ENCODE data around the gene LIPT1. TPM values are rescaled to one million over a fixed set of nuclear protein-coding genes. Genes with fewer than 3 reads are reported as not detected.
A peak's percentile ranks its signal among the peaks of the same experiment; 100 is the strongest.

Gene LIPT1
- total RNA-seq, 2 experiments from 2014 or later: 11.9 to 12.5 TPM

- H3K4me3 ChIP-seq (ENCODE audit: low read depth, low read length, poor library complexity, severe bottlenecking): peak overlapping the region; percentile 71
- H3K9me2 ChIP-seq (ENCODE audit: insufficient read depth, low read length): no peaks in the 10 kb centered on the region
- intact Hi-C loops (cut with micrococcal nuclease; ENCODE audit: unreplicated experiment): loop anchor here (2.0 kb wide), 2 partner anchors 15 to 195 kb away; partner anchors contain the start of genes LIPT1 and TSGA10
- H2AFZ ChIP-seq (ENCODE audit: low read length): peak overlapping the region; percentile 84
- no peaks in the 10 kb centered on the region for H3K79me2 ChIP-seq (ENCODE audit: insufficient read depth, low read depth, low read length)
- H3K9me3 ChIP-seq (ENCODE audit: low read length): no peaks in the 10 kb centered on the region
- ChIA-PET POLR2A (interaction anchor here (0.9 to 1.8 kb wide), 4 partner anchors 15 to 348 kb away, joined by 3 to 12 read pairs (median 4); partner anchors contain the start of genes LIPT1 and TSGA10), CTCF (ENCODE audit: unreplicated experiment) (no interaction called here)
- H3K4me1 ChIP-seq (ENCODE audit: insufficient read depth, low read length, poor library complexity, severe bottlenecking): peaks cover 12% of the 10 kb centered on the region
- peak overlapping the region; percentile 83 for H3K4me2 ChIP-seq (ENCODE audit: low read length)
- H3K36me3 ChIP-seq (ENCODE audit: insufficient read depth, low read length): no peaks in the 10 kb centered on the region
- H4K20me1 ChIP-seq (ENCODE audit: insufficient read depth, low read length): no peaks in the 10 kb centered on the region
- H3K27ac ChIP-seq (ENCODE audit: low read depth, low read length, poor library complexity, severe bottlenecking): no peak overlapping the region
- TF ChIP-seq CTCF (conservative IDR thresholded peaks at IDR 0.05; ENCODE audit: low read length) (no peak), EZH2phosphoT487 (IDR thresholded peaks at IDR 0.05; ENCODE audit: borderline replicate concordance, low read depth, low read length) (no peak)
- TSS peak; percentile 52 for BruUV-seq (replicated peaks)
- no peak for DNase-seq (ENCODE audit: low spot score)
Observed at GRCh38 chr2:99140056-99140859, 14.5 kb upstream of the LIPT1 start.

GRCh38 chr2:99140860-99141109 lies 14.0 kb upstream of the LIPT1 start:
- Histone ChIP-seq H4K20me1 (ENCODE audit: insufficient read depth, low read length) (no peaks in the 10 kb centered on the region), H3K4me2 (ENCODE audit: low read length) (peak overlapping the region; percentile 83), H3K4me3 (ENCODE audit: low read depth, low read length, poor library complexity, severe bottlenecking) (peak overlapping the region; percentile 71), H3K79me2 (ENCODE audit: insufficient read depth, low read depth, low read length) (no peaks in the 10 kb centered on the region), H3K36me3 (ENCODE audit: insufficient read depth, low read length) (no peaks in the 10 kb centered on the region), H3K4me1 (ENCODE audit: insufficient read depth, low read length, poor library complexity, severe bottlenecking) (peaks cover 12% of the 10 kb centered on the region), H3K27ac (ENCODE audit: low read depth, low read length, poor library complexity, severe bottlenecking) (peak overlapping the region; percentile 48), H3K9me2 (ENCODE audit: insufficient read depth, low read length) (no peaks in the 10 kb centered on the region), H3K9me3 (ENCODE audit: low read length) (no peaks in the 10 kb centered on the region), H2AFZ (ENCODE audit: low read length) (peak overlapping the region; percentile 84)
- no peak for TF ChIP-seq EZH2phosphoT487 (IDR thresholded peaks at IDR 0.05; ENCODE audit: borderline replicate concordance, low read depth, low read length)
- no peak for TF ChIP-seq CTCF (conservative IDR thresholded peaks at IDR 0.05; ENCODE audit: low read length)
- DNase-seq (ENCODE audit: low spot score): no peak
- ChIA-PET CTCF (ENCODE audit: unreplicated experiment) (no interaction called here), POLR2A (interaction anchor here (0.6 to 1.8 kb wide), 5 partner anchors 14 to 347 kb away, joined by 3 to 12 read pairs (median 3); partner anchors contain the start of genes LIPT1 and TSGA10)
- no TSS peak for BruUV-seq (replicated peaks)
- intact Hi-C loops (cut with micrococcal nuclease; ENCODE audit: unreplicated experiment): loop anchor here (1.0 to 2.0 kb wide), 4 partner anchors 14 to 350 kb away; partner anchors contain the start of genes LIPT1, MITD1, MRPL30 and REV1

All from OCI-LY7 (cell line).